HepG2 (cell line): ENCODE measurements around the gene NDUFB7. TPM values are rescaled to one million over a fixed set of nuclear protein-coding genes. Genes with fewer than 3 reads are reported as not detected.

ENCODE experiments used
- BHLHE40 ChIP-seq: IDR thresholded peaks from 2 replicates; pipeline ENCODE4 v1.6.1; 2011; ENCODE audit warnings: low read length, improper control_type of control experiment
- GATAD2A ChIP-seq: IDR thresholded peaks from 2 replicates; pipeline ENCODE4 v1.6.1; 2016
- HMG20B ChIP-seq: conservative IDR thresholded peaks from 2 replicates; pipeline ENCODE4 v1.6.1; 2016; ENCODE audit warnings: missing genetic modification reagents, missing compliant biosample characterization
- HMGXB4 ChIP-seq, 2 experiments: sonication (generic) in 1 of 2; formaldehyde crosslinking in 1 of 2; IDR thresholded peaks; 2 replicates each; pipeline versions ENCODE4 v1.4.0 to v1.6.1; 2018 to 2020; ENCODE audit warnings: missing genetic modification reagents in 2 of 2, borderline replicate concordance in 1 of 2, low read depth in 1 of 2, mild to moderate bottlenecking in 1 of 2, missing biosample characterization in 1 of 2
- MEIS1 ChIP-seq: sonication (generic); formaldehyde crosslinking; IDR thresholded peaks from 2 replicates; pipeline ENCODE4 v1.9.0; 2021; ENCODE audit warnings: mild to moderate bottlenecking, missing genetic modification reagents, moderate library complexity, borderline replicate concordance
- PHF8 ChIP-seq: sonication (generic); formaldehyde crosslinking; IDR thresholded peaks from 2 replicates; pipeline ENCODE4 v1.5.0; 2020; ENCODE audit warnings: missing genetic modification reagents
- RXRB ChIP-seq: IDR thresholded peaks from 2 replicates; pipeline ENCODE4 v1.6.1; 2016; ENCODE audit warnings: borderline replicate concordance, missing genetic modification reagents, missing compliant biosample characterization
- STAT6 ChIP-seq: sonication (generic); formaldehyde crosslinking; IDR thresholded peaks from 2 replicates; pipeline ENCODE4 v1.4.0; 2020; ENCODE audit warnings: missing genetic modification reagents, mild to moderate bottlenecking, borderline replicate concordance
- TAF1 ChIP-seq: sonication (generic); formaldehyde crosslinking; IDR thresholded peaks from 2 replicates; pipeline ENCODE4 v1.4.0; 2020; ENCODE audit warnings: missing genetic modification reagents
- TCF7 ChIP-seq: sonication (generic); IDR thresholded peaks from 2 replicates; pipeline ENCODE4 v1.6.1; 2016; ENCODE audit warnings: antibody characterized with exemption, low read depth
- YY1 ChIP-seq: IDR thresholded peaks from 2 replicates; pipeline ENCODE4 v1.6.1; 2011; ENCODE audit warnings: low read length, low read depth, moderate library complexity, mild to moderate bottlenecking; ENCODE audit not compliant: insufficient read depth, insufficient replicate concordance
- ZBTB7B ChIP-seq: sonication (generic); formaldehyde crosslinking; IDR thresholded peaks from 2 replicates; pipeline ENCODE4 v1.4.0; 2020; ENCODE audit warnings: missing genetic modification reagents
- ZNF12 ChIP-seq: sonication (generic); formaldehyde crosslinking; IDR thresholded peaks from 2 replicates; pipeline ENCODE4 v1.5.0; 2020; ENCODE audit warnings: missing genetic modification reagents
- ZNF710 ChIP-seq: sonication (generic); formaldehyde crosslinking; IDR thresholded peaks from 2 replicates; pipeline ENCODE4 v1.5.0; 2020; ENCODE audit warnings: mild to moderate bottlenecking, missing genetic modification reagents, borderline replicate concordance
- ZNF768 ChIP-seq: sonication (generic); formaldehyde crosslinking; IDR thresholded peaks from 2 replicates; pipeline ENCODE4 v1.4.0; 2020; ENCODE audit warnings: missing genetic modification reagents
- polyA plus RNA-seq, 8 experiments: library from polyadenylated mRNA; depleted of rRNA in 3 of 8; stranded (reverse) in 7 of 8; unstranded in 1 of 8; fragments of >200 nt; fragmentation: Illumina TruSeq in 4 of 8; extraction: Trizol in 4 of 8; gene quantifications; 2 replicates each; pipeline versions ENCODE4 v1.2.1 to v1.2.3, GENCODE V29; 2011 to 2016; ENCODE audit warnings: low read depth in 4 of 8, missing spikeins in 1 of 8, mixed read lengths in 1 of 8; ENCODE audit not compliant: insufficient read depth in 1 of 8
- total RNA-seq, 5 experiments: library from RNA; depleted of rRNA; stranded (reverse); fragments of >200 nt; fragmentation: Illumina TruSeq; extraction: Trizol; gene quantifications; 2 replicates each; pipeline ENCODE4 v1.2.3, GENCODE V29; 2016; ENCODE audit warnings: low read depth in 1 of 5
- TF ChIP-seq, protein P1 (sequence below): IDR thresholded peaks from 2 replicates; pipeline ENCODE4 v1.6.1; 2016; ENCODE audit warnings: missing compliant biosample characterization, missing genetic modification reagents, borderline replicate concordance
- TF ChIP-seq, protein P2 (sequence below): conservative IDR thresholded peaks from 2 replicates; pipeline ENCODE4 v1.6.1; 2018; ENCODE audit warnings: missing genetic modification reagents
- TF ChIP-seq, protein P3 (sequence below): IDR thresholded peaks from 2 replicates; pipeline ENCODE4 v1.6.1; 2016; ENCODE audit warnings: mild to moderate bottlenecking

Gene NDUFB7
- total and polyA plus RNA-seq, 2 of the 13 experiments (the other 11 are each of a cell fraction or from before 2014, with no cell fraction given) = 156 to 198 TPM

DNA sequence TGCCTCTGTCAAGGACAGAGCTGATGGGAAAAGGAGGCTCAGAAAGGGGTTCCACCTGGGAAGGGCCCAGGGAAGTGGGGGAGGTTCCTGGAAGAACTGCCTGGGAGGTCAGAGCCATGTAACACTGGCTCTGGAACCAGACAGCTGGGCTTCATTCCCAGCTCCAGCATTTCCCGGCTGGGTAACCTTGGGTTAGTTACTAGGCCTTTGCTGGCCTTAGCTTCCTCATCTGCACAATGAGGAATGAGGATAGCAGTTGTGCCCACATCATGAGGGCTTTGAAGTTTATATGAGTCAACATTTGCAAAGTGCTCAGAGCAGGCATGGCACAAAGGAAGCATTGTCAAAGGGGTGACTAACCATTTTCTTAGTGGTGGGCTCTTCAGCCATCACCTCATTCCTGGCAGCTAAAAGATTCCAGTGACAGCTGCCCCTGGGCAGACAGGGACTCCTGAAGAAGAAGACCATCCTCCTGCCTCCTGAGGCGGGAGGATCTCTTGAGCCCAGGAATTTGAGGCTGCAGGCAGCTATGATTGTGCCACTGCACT is 51.9 kb downstream of the NDUFB7 start (continued):
- TF ChIP-seq ZNF710 (no peak; the same call in 1 of the 2 replicates), ZNF768 (CRISPR knock-in tag) (no peak), TCF7 (peak; percentile 92), HMG20B (peak; percentile 57; the same call in 1 of the 2 replicates), TAF1 (CRISPR knock-in tag) (peak; percentile 71; the same call in 1 of the 2 replicates), HMGXB4 (CRISPR knock-in tag; IDR thresholded peaks at IDR 0.05; ENCODE audit: borderline replicate concordance in 1 of 2, low read depth in 1 of 2) (peak in 1 of 2 experiments; percentile 56; a peak in 1 of 4 replicates), ZBTB7B (peak; percentile 82; the same call in 1 of the 2 replicates), BHLHE40 (0 out of 2 replicates have a peak, but pooled peaks have one; percentile 3), GATAD2A (peak; percentile 90), ZNF12 (CRISPR knock-in tag) (peak; percentile 83), YY1 (peak; percentile 9), PHF8 (CRISPR knock-in tag) (peak; percentile 25; the same call in 1 of the 2 replicates), MEIS1 (CRISPR knock-in tag) (no peak), RXRB (peak; percentile 86), STAT6 (CRISPR knock-in tag) (no peak)
- TF ChIP-seq, protein P1, sequence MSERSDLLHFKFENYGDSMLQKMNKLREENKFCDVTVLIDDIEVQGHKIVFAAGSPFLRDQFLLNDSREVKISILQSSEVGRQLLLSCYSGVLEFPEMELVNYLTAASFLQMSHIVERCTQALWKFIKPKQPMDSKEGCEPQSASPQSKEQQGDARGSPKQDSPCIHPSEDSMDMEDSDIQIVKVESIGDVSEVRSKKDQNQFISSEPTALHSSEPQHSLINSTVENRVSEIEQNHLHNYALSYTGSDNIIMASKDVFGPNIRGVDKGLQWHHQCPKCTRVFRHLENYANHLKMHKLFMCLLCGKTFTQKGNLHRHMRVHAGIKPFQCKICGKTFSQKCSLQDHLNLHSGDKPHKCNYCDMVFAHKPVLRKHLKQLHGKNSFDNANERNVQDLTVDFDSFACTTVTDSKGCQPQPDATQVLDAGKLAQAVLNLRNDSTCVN = peak; percentile 89; the same call in 1 of the 2 replicates
- TF ChIP-seq, protein P2, sequence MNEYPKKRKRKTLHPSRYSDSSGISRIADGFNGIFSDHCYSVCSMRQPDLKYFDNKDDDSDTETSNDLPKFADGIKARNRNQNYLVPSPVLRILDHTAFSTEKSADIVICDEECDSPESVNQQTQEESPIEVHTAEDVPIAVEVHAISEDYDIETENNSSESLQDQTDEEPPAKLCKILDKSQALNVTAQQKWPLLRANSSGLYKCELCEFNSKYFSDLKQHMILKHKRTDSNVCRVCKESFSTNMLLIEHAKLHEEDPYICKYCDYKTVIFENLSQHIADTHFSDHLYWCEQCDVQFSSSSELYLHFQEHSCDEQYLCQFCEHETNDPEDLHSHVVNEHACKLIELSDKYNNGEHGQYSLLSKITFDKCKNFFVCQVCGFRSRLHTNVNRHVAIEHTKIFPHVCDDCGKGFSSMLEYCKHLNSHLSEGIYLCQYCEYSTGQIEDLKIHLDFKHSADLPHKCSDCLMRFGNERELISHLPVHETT (CRISPR knock-in tag) = no peak; the same call in 1 of the 2 replicates
- TF ChIP-seq, protein P3, sequence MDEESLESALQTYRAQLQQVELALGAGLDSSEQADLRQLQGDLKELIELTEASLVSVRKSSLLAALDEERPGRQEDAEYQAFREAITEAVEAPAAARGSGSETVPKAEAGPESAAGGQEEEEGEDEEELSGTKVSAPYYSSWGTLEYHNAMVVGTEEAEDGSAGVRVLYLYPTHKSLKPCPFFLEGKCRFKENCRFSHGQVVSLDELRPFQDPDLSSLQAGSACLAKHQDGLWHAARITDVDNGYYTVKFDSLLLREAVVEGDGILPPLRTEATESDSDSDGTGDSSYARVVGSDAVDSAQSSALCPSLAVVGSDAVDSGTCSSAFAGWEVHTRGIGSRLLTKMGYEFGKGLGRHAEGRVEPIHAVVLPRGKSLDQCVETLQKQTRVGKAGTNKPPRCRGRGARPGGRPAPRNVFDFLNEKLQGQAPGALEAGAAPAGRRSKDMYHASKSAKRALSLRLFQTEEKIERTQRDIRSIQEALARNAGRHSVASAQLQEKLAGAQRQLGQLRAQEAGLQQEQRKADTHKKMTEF (CRISPR knock-in tag) = peak; percentile 95
